Measurements from ENCODE around the gene CD48.

GRCh38 chr1:160723332-160723731 lies 11.7 kb upstream of the CD48 start:
- TF ChIP-seq, protein P1, sequence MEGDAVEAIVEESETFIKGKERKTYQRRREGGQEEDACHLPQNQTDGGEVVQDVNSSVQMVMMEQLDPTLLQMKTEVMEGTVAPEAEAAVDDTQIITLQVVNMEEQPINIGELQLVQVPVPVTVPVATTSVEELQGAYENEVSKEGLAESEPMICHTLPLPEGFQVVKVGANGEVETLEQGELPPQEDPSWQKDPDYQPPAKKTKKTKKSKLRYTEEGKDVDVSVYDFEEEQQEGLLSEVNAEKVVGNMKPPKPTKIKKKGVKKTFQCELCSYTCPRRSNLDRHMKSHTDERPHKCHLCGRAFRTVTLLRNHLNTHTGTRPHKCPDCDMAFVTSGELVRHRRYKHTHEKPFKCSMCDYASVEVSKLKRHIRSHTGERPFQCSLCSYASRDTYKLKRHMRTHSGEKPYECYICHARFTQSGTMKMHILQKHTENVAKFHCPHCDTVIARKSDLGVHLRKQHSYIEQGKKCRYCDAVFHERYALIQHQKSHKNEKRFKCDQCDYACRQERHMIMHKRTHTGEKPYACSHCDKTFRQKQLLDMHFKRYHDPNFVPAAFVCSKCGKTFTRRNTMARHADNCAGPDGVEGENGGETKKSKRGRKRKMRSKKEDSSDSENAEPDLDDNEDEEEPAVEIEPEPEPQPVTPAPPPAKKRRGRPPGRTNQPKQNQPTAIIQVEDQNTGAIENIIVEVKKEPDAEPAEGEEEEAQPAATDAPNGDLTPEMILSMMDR (IDR thresholded peaks at IDR 0.05; ENCODE audit: low read depth, low read length) = no peak
- TF ChIP-seq EZH2phosphoT487 (IDR thresholded peaks at IDR 0.05; ENCODE audit: low read depth) = no peak

Data from OCI-LY3 (cell line).